Karpas-422 (cell line): ENCODE results near the gene CXCR6. TPM values are rescaled to one million over a fixed set of nuclear protein-coding genes. Genes with fewer than 3 reads are reported as not detected.

Source experiments
- DNase-seq: peaks from one replicate; pipeline ENCODE4 v3.0.0-alpha.2; 2015
- H2AFZ ChIP-seq: fragments of 200-600 bp; sonication (generic); 2 replicates; pipeline ENCODE4 v1.6.1; 2014; ENCODE audit warnings: antibody characterized with exemption, low read length, mixed read lengths
- H3K27ac ChIP-seq: fragments of 200-600 bp; sonication (generic); 2 replicates; pipeline ENCODE4 v1.5.1; 2014; ENCODE audit warnings: mild to moderate bottlenecking, low read length, moderate library complexity
- H3K27me3 ChIP-seq: fragments of 200-600 bp; sonication (generic); 2 replicates; pipeline ENCODE4 v1.6.1; 2014; ENCODE audit warnings: low read length, mixed read lengths
- H3K36me3 ChIP-seq: fragments of 200-600 bp; sonication (generic); 2 replicates; pipeline ENCODE4 v1.6.1; 2014; ENCODE audit warnings: low read length, mixed read lengths; ENCODE audit not compliant: insufficient read depth
- H3K4me1 ChIP-seq: fragments of 200-600 bp; sonication (generic); 2 replicates; pipeline ENCODE4 v1.6.1; 2014; ENCODE audit warnings: mild to moderate bottlenecking, low read length, mixed read lengths
- H3K4me2 ChIP-seq: fragments of 200-600 bp; sonication (generic); 2 replicates; pipeline ENCODE4 v1.6.1; 2014; ENCODE audit warnings: low read length, low read depth, mild to moderate bottlenecking; ENCODE audit not compliant: poor library complexity, severe bottlenecking
- H3K4me3 ChIP-seq: fragments of 200-600 bp; sonication (generic); 2 replicates; pipeline ENCODE4 v1.5.1; 2014; ENCODE audit warnings: mild to moderate bottlenecking, antibody characterized with exemption, low read length, mixed read lengths
- H3K79me2 ChIP-seq: fragments of 200-600 bp; sonication (generic); 2 replicates; pipeline ENCODE4 v1.6.1; 2014; ENCODE audit warnings: mild to moderate bottlenecking, low read length, mixed read lengths
- H3K9ac ChIP-seq: fragments of 200-600 bp; sonication (generic); 2 replicates; pipeline ENCODE4 v1.6.0; 2014; ENCODE audit warnings: low read length
- H3K9me2 ChIP-seq: fragments of 200-600 bp; sonication (generic), shearing (Covaris generic); replicated peaks from 2 replicates; pipeline ENCODE4 v1.6.0; 2014; ENCODE audit warnings: mild to moderate bottlenecking, low read length, moderate library complexity; ENCODE audit not compliant: insufficient read depth
- H3K9me3 ChIP-seq: fragments of 300-700, 200-600 bp; sonication (generic); 2 replicates; pipeline ENCODE4 v1.6.1; 2014; ENCODE audit warnings: low read length, mixed read lengths
- H4K20me1 ChIP-seq: fragments of 200-600 bp; sonication (generic); 2 replicates; pipeline ENCODE4 v1.6.1; 2014; ENCODE audit warnings: mild to moderate bottlenecking, antibody characterized with exemption, low read length, low read depth; ENCODE audit not compliant: insufficient read depth
- total RNA-seq: library from RNA; depleted of rRNA; stranded (reverse); fragments of >200 nt; shearing (Covaris generic); gene quantifications from 2 replicates; pipeline ENCODE4 v1.2.3, GENCODE V29; 2014; ENCODE audit warnings: low replicate concordance

Gene CXCR6
- total RNA-seq, 1 experiment from 2014 or later = not detected

- no peaks in the 10 kb centered on the region for H3K9me3 ChIP-seq
- H3K79me2 ChIP-seq = no peaks in the 10 kb centered on the region
- DNase-seq = no peak
- no peaks in the 10 kb centered on the region; the same call in 1 of the 2 replicates for H3K36me3 ChIP-seq
- H3K4me2 ChIP-seq = no peak overlapping the region
- H3K4me3 ChIP-seq = no peak overlapping the region
- H3K4me1 ChIP-seq = no peaks in the 10 kb centered on the region
- H2AFZ ChIP-seq = no peak overlapping the region
- no peaks in the 10 kb centered on the region for H3K27me3 ChIP-seq
- H4K20me1 ChIP-seq = no peaks in the 10 kb centered on the region
- H3K9ac ChIP-seq = no peak overlapping the region
- H3K9me2 ChIP-seq = no peaks in the 10 kb centered on the region
- no peak overlapping the region for H3K27ac ChIP-seq
Observed at GRCh38 chr3:45915518-45916231, 27.6 kb upstream of the CXCR6 start.

GRCh38 chr3:45917146-45917898 is 25.9 kb upstream of the CXCR6 start:
- H3K4me3 ChIP-seq = no peak overlapping the region
- H3K9me2 ChIP-seq = no peaks in the 10 kb centered on the region
- no peaks in the 10 kb centered on the region for H3K4me1 ChIP-seq
- no peak for DNase-seq
- no peak overlapping the region for H3K27ac ChIP-seq
- H3K4me2 ChIP-seq = no peak overlapping the region
- no peaks in the 10 kb centered on the region for H3K79me2 ChIP-seq
- H3K9ac ChIP-seq = no peak overlapping the region
- no peaks in the 10 kb centered on the region; the same call in 1 of the 2 replicates for H3K36me3 ChIP-seq
- no peaks in the 10 kb centered on the region for H3K9me3 ChIP-seq
- no peak overlapping the region for H2AFZ ChIP-seq
- H4K20me1 ChIP-seq = no peaks in the 10 kb centered on the region
- no peaks in the 10 kb centered on the region for H3K27me3 ChIP-seq

- no peaks in the 10 kb centered on the region for H4K20me1 ChIP-seq
- no peaks in the 10 kb centered on the region for H3K4me1 ChIP-seq
- no peak for DNase-seq
- H3K4me2 ChIP-seq = no peak overlapping the region
- no peak overlapping the region for H2AFZ ChIP-seq
- H3K27ac ChIP-seq = no peak overlapping the region
- no peaks in the 10 kb centered on the region for H3K9me2 ChIP-seq
- no peak overlapping the region for H3K4me3 ChIP-seq
- no peaks in the 10 kb centered on the region for H3K9me3 ChIP-seq
- H3K36me3 ChIP-seq = no peaks in the 10 kb centered on the region; the same call in 1 of the 2 replicates
- no peaks in the 10 kb centered on the region for H3K79me2 ChIP-seq
- no peak overlapping the region for H3K9ac ChIP-seq
- H3K27me3 ChIP-seq = no peaks in the 10 kb centered on the region
Observed at GRCh38 chr3:45921158-45922038, 21.9 kb upstream of the CXCR6 start.

GRCh38 chr3:45922039-45922326 is 21.3 kb upstream of the CXCR6 start:
- Histone ChIP-seq H3K36me3 (no peaks in the 10 kb centered on the region; the same call in 1 of the 2 replicates), H3K4me3 (no peak overlapping the region), H2AFZ (no peak overlapping the region), H3K4me2 (no peak overlapping the region), H3K9ac (no peak overlapping the region), H3K79me2 (no peaks in the 10 kb centered on the region), H3K9me3 (no peaks in the 10 kb centered on the region), H3K4me1 (no peaks in the 10 kb centered on the region), H4K20me1 (no peaks in the 10 kb centered on the region), H3K9me2 (no peaks in the 10 kb centered on the region), H3K27ac (no peak overlapping the region), H3K27me3 (no peaks in the 10 kb centered on the region)
- no peak for DNase-seq

GRCh38 chr3:45922950-45923590 is 20.2 kb upstream of the CXCR6 start:
- no peaks in the 10 kb centered on the region for H4K20me1 ChIP-seq
- H3K27ac ChIP-seq = no peak overlapping the region
- no peak for DNase-seq
- H3K4me3 ChIP-seq = no peak overlapping the region
- no peaks in the 10 kb centered on the region for H3K9me3 ChIP-seq
- H3K79me2 ChIP-seq = no peaks in the 10 kb centered on the region
- no peaks in the 10 kb centered on the region for H3K27me3 ChIP-seq
- H3K9ac ChIP-seq = no peak overlapping the region
- H3K9me2 ChIP-seq = no peaks in the 10 kb centered on the region
- no peak overlapping the region for H3K4me2 ChIP-seq
- no peaks in the 10 kb centered on the region for H3K4me1 ChIP-seq
- H2AFZ ChIP-seq = no peak overlapping the region
- H3K36me3 ChIP-seq = peaks cover under 1% of the 10 kb centered on the region; the same call in 1 of the 2 replicates

GRCh38 chr3:45923755-45924154 is 19.5 kb upstream of the CXCR6 start:
- no peak for DNase-seq
- H3K9me3 ChIP-seq = no peaks in the 10 kb centered on the region
- no peaks in the 10 kb centered on the region for H3K27me3 ChIP-seq
- no peaks in the 10 kb centered on the region for H3K9me2 ChIP-seq
- no peak overlapping the region for H3K4me2 ChIP-seq
- no peaks in the 10 kb centered on the region for H3K4me1 ChIP-seq
- no peaks in the 10 kb centered on the region for H4K20me1 ChIP-seq
- no peak overlapping the region for H3K4me3 ChIP-seq
- H3K79me2 ChIP-seq = no peaks in the 10 kb centered on the region
- no peak overlapping the region for H3K9ac ChIP-seq
- peaks cover 4% of the 10 kb centered on the region; the same call in 1 of the 2 replicates for H3K36me3 ChIP-seq
- H2AFZ ChIP-seq = no peak overlapping the region
- H3K27ac ChIP-seq = no peak overlapping the region

- Histone ChIP-seq H3K9ac (no peak overlapping the region), H3K27me3 (no peaks in the 10 kb centered on the region), H3K27ac (no peak overlapping the region), H2AFZ (no peak overlapping the region), H3K9me3 (no peaks in the 10 kb centered on the region), H3K4me2 (no peak overlapping the region), H3K4me3 (no peak overlapping the region), H4K20me1 (no peaks in the 10 kb centered on the region), H3K9me2 (no peaks in the 10 kb centered on the region), H3K79me2 (no peaks in the 10 kb centered on the region), H3K4me1 (no peaks in the 10 kb centered on the region), H3K36me3 (peaks cover 10% of the 10 kb centered on the region; the same call in 1 of the 2 replicates)
- no peak for DNase-seq
Observed at GRCh38 chr3:45927881-45928280, 15.4 kb upstream of the CXCR6 start.
